Smooth muscle cell (in vitro differentiated cells): ENCODE data around the gene CNBD2. TPM values are rescaled to one million over a fixed set of nuclear protein-coding genes. Genes with fewer than 3 reads are reported as not detected.

Source experiments
- DNase-seq: peaks from one replicate; lab custom pipeline; 2025; ENCODE audit not compliant: unreplicated experiment; lab: John Stamatoyannopoulos, UW
- H2AFZ ChIP-seq: fragments of 200-600 bp; sonication (generic); 2 replicates; pipeline ENCODE4 v1.6.0; 2016; ENCODE audit warnings: antibody characterized with exemption, low read depth, mild to moderate bottlenecking
- H3F3A ChIP-seq: fragments of 200-600 bp; sonication (generic); 2 replicates; pipeline ENCODE4 v1.6.0; 2017; ENCODE audit warnings: antibody characterized with exemption, low read depth
- H3K27ac ChIP-seq: fragments of 200-600 bp; sonication (generic); 2 replicates; pipeline ENCODE4 v1.5.1; 2016; ENCODE audit warnings: low read depth, mild to moderate bottlenecking
- H3K27me3 ChIP-seq: fragments of 200-600 bp; sonication (generic); 2 replicates; pipeline ENCODE4 v1.6.1; 2016; ENCODE audit warnings: low read depth, mild to moderate bottlenecking
- H3K36me3 ChIP-seq: fragments of 200-600 bp; sonication (generic); 2 replicates; pipeline ENCODE4 v1.5.1; 2016; ENCODE audit warnings: low read depth
- H3K4me1 ChIP-seq: fragments of 200-600 bp; sonication (generic); 2 replicates; pipeline ENCODE4 v1.5.1; 2016; ENCODE audit warnings: low read depth
- H3K4me2 ChIP-seq: fragments of 200-600 bp; sonication (generic); 2 replicates; pipeline ENCODE4 v1.6.0; 2016; ENCODE audit warnings: mild to moderate bottlenecking
- H3K4me3 ChIP-seq: fragments of 200-600 bp; sonication (generic); 2 replicates; pipeline ENCODE4 v1.5.1; 2016; ENCODE audit warnings: mild to moderate bottlenecking
- H3K79me2 ChIP-seq: fragments of 200-600 bp; sonication (generic); 2 replicates; pipeline ENCODE4 v1.6.0; 2016; ENCODE audit warnings: low read depth, mild to moderate bottlenecking
- H3K9ac ChIP-seq: fragments of 200-600 bp; sonication (generic); 2 replicates; pipeline ENCODE4 v1.6.0; 2016; ENCODE audit warnings: low read depth
- H3K9me3 ChIP-seq: fragments of 200-600 bp; sonication (generic); replicated peaks from 2 replicates; pipeline ENCODE4 v1.5.1; 2016; ENCODE audit warnings: low read depth
- H4K20me1 ChIP-seq: fragments of 200-600 bp; sonication (generic); 2 replicates; pipeline ENCODE4 v1.6.0; 2016; ENCODE audit warnings: low read depth
- WGBS: methylation state at CpG from one replicate; pipeline ENCODE4 v1.1.7; 2016; ENCODE audit warnings: low lambda C conversion rate; 5-methylcytosine and 5-hydroxymethylcytosine counted together
- polyA plus RNA-seq: library from polyadenylated mRNA; unstranded; fragments of >200 nt; fragmentation: Nextera tagmentation; extraction: Ambion mirVana; gene quantifications from 2 replicates; pipeline ENCODE4 v1.2.1, GENCODE V29; 2016
- total RNA-seq: library from RNA; depleted of rRNA; stranded (reverse); fragments of >200 nt; gene quantifications from 2 replicates; pipeline ENCODE4 v1.2.3, GENCODE V29; 2014
- TF ChIP-seq, protein P1 (sequence below): fragments of 200-600 bp; sonication (generic); IDR thresholded peaks from 2 replicates; pipeline ENCODE4 v1.5.1; 2017; ENCODE audit warnings: borderline replicate concordance, mild to moderate bottlenecking, antibody characterized with exemption; ENCODE audit not compliant: insufficient read depth, poor library complexity, severe bottlenecking

CNBD2 gene
- total and polyA plus RNA-seq, 2 experiments from 2014 or later: 2.8 to 10.2 TPM

DNA sequence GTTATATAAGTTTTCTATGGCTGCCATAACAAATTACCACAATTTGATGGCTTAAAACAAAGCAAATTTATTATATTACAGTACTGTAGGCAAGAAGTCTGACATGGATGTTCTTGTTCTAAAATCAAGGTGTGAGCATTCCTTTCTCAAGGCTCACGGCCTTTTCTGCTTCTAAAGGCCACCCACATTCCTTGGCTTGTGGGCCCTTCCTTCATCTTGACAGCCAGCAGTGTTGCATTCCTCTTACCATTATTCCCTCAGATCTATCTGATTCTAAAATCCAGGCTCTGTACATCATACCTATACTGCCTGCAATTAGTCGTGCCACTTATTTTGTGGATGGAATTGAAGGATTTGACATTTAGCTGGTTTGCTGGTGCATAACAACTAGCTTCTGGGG is 3.6 kb downstream of the CNBD2 start:
- no peak overlapping the region for H3K4me2 ChIP-seq
- TF ChIP-seq, protein P1, sequence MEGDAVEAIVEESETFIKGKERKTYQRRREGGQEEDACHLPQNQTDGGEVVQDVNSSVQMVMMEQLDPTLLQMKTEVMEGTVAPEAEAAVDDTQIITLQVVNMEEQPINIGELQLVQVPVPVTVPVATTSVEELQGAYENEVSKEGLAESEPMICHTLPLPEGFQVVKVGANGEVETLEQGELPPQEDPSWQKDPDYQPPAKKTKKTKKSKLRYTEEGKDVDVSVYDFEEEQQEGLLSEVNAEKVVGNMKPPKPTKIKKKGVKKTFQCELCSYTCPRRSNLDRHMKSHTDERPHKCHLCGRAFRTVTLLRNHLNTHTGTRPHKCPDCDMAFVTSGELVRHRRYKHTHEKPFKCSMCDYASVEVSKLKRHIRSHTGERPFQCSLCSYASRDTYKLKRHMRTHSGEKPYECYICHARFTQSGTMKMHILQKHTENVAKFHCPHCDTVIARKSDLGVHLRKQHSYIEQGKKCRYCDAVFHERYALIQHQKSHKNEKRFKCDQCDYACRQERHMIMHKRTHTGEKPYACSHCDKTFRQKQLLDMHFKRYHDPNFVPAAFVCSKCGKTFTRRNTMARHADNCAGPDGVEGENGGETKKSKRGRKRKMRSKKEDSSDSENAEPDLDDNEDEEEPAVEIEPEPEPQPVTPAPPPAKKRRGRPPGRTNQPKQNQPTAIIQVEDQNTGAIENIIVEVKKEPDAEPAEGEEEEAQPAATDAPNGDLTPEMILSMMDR: no peak
- DNase-seq: no peak
- peaks cover 3% of the 10 kb centered on the region for H3F3A ChIP-seq
- H2AFZ ChIP-seq: no peak overlapping the region
- no peaks in the 10 kb centered on the region for H3K79me2 ChIP-seq
- peak overlapping the region; percentile 90 for H3K27ac ChIP-seq
- 84% methylated on average over 2 of the region's 2 CpGs for WGBS
- H3K4me3 ChIP-seq: no peak overlapping the region
- H3K9ac ChIP-seq: peak overlapping the region; percentile 74
- H3K27me3 ChIP-seq: no peaks in the 10 kb centered on the region
- H3K4me1 ChIP-seq: no peaks in the 10 kb centered on the region
- H4K20me1 ChIP-seq: no peaks in the 10 kb centered on the region
- H3K36me3 ChIP-seq: no peaks in the 10 kb centered on the region
- H3K9me3 ChIP-seq: no peaks in the 10 kb centered on the region

DNA sequence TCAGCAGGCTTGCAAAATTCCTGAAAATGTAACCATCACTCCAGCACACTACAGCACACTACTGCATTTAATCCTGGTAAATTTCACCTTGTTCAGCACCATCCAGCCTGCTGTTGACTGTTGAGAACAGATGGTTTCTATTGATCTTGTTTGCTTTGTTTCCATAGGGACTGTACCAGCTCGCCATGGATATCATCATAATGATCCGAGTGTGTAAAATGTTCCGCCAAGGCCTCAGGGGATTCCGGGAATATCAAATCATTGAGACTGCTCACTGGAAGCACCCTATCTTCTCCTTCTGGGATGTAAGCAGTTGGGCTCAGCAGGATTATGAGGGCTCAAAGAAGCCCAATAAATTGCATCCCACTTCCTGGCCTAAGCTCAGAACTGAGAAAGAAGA is 4.1 kb downstream of the CNBD2 start:
- H3K27ac ChIP-seq: peak overlapping the region; percentile 90
- 7% methylated on average over 4 of the region's 4 CpGs for WGBS

DNA sequence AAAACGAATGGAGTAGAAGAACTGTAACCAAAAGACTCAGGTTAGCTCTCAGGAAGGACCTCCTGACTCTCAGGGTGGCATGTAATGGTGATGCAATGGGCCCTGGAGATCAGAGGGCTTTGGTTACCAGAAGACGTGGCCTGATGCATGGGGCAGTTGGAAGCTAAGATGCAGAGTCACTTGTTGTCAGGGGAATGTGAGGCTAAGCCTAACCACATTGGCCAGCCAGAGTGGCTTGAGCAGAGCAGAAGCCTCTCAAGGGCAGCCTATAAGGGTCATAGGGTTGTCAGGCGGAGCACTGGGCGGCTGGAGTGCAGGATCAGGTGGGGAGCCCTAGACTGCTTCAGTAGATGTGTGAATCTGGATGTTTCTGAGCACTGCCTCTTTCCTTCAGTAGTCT is 5.9 kb downstream of the CNBD2 start:
- Histone ChIP-seq H3K27me3 (no peaks in the 10 kb centered on the region), H3K4me1 (no peaks in the 10 kb centered on the region), H3K79me2 (no peaks in the 10 kb centered on the region), H3K9ac (no peak overlapping the region), H4K20me1 (no peaks in the 10 kb centered on the region), H3K27ac (no peak overlapping the region), H3K4me2 (no peak overlapping the region), H2AFZ (no peak overlapping the region), H3K36me3 (no peaks in the 10 kb centered on the region), H3K4me3 (no peak overlapping the region), H3F3A (peaks cover 3% of the 10 kb centered on the region), H3K9me3 (no peaks in the 10 kb centered on the region)
- TF ChIP-seq, protein P1: no peak
- 72% methylated on average over 4 of the region's 4 CpGs for WGBS
- DNase-seq: no peak

More for the DNA sequence above, 4.1 kb downstream of the CNBD2 start:
- Histone ChIP-seq H3K36me3 (no peaks in the 10 kb centered on the region), H3K4me2 (no peak overlapping the region), H3K9ac (peak overlapping the region; percentile 74), H3K79me2 (no peaks in the 10 kb centered on the region), H3K4me3 (no peak overlapping the region), H3K4me1 (no peaks in the 10 kb centered on the region), H2AFZ (no peak overlapping the region), H3F3A (peaks cover 3% of the 10 kb centered on the region), H3K9me3 (no peaks in the 10 kb centered on the region), H4K20me1 (no peaks in the 10 kb centered on the region), H3K27me3 (no peaks in the 10 kb centered on the region)
- no peak for DNase-seq
- TF ChIP-seq, protein P1: no peak

DNA sequence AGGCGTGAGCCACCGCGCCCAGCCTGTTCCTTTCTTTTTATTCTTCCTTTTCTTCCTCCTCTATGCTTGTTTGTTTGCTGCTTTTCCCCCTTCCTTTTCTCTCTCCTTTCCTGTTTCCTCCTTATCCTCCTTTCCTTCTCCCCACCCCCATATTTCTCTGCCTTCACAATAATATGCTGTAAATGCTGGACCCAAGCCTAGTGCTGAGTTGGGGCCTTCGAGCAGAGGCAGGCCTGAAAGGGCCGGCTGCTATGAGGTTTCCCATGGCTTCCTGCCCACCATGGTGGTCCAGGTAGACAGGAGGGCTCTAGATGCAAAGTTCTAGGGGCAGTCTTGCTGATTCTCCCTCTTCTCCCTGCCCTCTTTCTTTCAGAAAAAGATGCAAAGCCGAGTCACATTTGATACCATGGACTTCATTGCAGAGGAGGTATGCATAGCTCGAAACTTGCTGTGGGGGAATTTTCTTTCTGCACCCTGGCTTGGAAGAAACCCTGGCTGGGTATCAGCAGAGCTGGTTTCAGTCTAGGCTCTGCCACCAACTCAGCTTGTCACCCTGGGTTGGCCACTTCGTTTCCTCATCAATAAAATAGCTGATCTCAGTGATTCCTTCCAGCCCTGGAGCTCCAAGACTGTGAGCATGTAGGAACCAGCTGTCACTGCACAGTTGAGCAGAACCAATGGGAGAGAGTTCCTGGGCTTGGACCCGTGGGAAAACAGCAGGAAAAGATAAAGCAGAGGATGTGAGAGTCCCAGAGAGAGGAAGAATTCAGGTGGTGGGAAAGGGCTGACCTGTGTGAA is 7.4 kb downstream of the CNBD2 start:
- Histone ChIP-seq H3K4me3 (no peak overlapping the region), H3K9ac (no peak overlapping the region), H4K20me1 (no peaks in the 10 kb centered on the region), H3K27ac (no peak overlapping the region), H3K9me3 (no peaks in the 10 kb centered on the region), H2AFZ (no peak overlapping the region), H3K4me2 (no peak overlapping the region), H3F3A (peaks cover 3% of the 10 kb centered on the region), H3K4me1 (no peaks in the 10 kb centered on the region), H3K36me3 (no peaks in the 10 kb centered on the region), H3K27me3 (no peaks in the 10 kb centered on the region), H3K79me2 (no peaks in the 10 kb centered on the region)
- 81% methylated on average over 9 of the region's 9 CpGs for WGBS
- DNase-seq: no peak
- TF ChIP-seq, protein P1: no peak
